Left ventricle myocardium superior (tissue), 1 donor: ENCODE data around the gene SYTL3. TPM values are rescaled to one million over a fixed set of nuclear protein-coding genes. Genes with fewer than 3 reads are reported as not detected.
"Not testable (repeated sequence)": the region's sequence is repeated elsewhere in the genome, so short reads cannot be mapped to it uniquely, and the experiment has no call there.

Experiments used
- ATAC-seq: fragments of 200-7000 bp; cut with Tn5 transposase; one replicate; pipeline ENCODE4 v1.9.1; 2020; ENCODE audit warnings: mild to moderate bottlenecking, moderate library complexity
- DNase-seq: peaks from one replicate; pipeline ENCODE4 v3.0.0-alpha.2; 2020
- intact Hi-C: fragments of 100-400 bp; cut with micrococcal nuclease; formaldehyde crosslinking; loops from one replicate; pipeline ENCODE4 v1.11.0; 2022
- total RNA-seq: library from RNA; stranded (reverse); fragmentation: NEBNext Ultra II Directional; extraction: Animal tissue kit (Norgen Biotek cat#: 25700); gene quantifications from one replicate; pipeline ENCODE4 v1.2.1, GENCODE V29; 2021
- donor health status: DM: no; HTN: yes; CAD: no; lungs with severe emphysema.

SYTL3 gene
- total RNA-seq, 1 donor from 2014 or later, result 10.8 TPM

DNA sequence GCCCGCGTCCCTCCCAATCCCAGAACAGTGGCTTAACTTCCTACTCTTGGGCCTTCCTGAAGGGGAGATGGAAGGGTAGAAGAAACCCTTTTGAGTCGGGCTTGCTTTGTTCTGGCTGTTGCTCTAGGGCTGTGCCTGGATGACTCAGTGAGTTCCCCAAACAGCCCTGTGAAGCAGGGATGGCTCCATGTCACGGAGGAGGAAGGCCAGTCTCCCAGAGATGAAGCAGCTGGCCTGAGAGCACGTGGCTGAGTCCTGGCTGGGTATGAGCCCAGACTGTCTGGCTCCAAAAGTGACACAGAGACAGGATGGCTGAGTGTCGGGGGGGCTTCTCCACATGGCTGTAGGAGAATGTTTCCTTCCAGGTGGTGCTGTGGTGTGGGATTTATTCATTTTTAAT is 4.6 kb downstream of the SYTL3 start:
- DNase-seq, result peak; percentile 85
- peak; percentile 98 for ATAC-seq
- intact Hi-C loops, result no loop called here

DNA sequence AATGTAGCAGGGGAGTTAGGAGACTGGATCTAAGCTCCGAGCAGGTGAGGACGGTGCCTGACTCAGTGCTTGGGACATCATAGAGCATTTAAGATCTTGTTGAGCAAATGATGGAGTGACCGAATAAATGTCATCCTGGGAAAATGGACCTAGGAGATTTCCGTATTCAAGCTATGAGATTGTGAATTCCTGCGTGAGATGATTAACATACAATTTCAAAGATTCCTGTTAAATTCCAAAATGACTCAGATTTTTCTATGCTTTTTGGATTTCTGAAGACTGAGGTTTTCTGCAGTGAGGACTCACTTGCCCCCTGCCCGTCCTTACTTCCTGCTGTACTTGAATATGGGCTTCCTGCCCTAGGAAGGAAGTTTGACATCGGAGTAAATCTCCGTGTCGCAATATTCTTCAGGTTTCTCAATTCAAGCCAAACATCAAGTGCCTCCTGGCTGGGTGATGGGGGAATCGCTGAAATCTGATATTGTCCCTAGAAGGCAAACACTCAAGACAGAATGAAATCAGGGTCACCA is 5.2 kb downstream of the SYTL3 start:
- ATAC-seq, result peak; percentile 30
- DNase-seq, result no peak
- intact Hi-C loops, result no loop called here

DNA sequence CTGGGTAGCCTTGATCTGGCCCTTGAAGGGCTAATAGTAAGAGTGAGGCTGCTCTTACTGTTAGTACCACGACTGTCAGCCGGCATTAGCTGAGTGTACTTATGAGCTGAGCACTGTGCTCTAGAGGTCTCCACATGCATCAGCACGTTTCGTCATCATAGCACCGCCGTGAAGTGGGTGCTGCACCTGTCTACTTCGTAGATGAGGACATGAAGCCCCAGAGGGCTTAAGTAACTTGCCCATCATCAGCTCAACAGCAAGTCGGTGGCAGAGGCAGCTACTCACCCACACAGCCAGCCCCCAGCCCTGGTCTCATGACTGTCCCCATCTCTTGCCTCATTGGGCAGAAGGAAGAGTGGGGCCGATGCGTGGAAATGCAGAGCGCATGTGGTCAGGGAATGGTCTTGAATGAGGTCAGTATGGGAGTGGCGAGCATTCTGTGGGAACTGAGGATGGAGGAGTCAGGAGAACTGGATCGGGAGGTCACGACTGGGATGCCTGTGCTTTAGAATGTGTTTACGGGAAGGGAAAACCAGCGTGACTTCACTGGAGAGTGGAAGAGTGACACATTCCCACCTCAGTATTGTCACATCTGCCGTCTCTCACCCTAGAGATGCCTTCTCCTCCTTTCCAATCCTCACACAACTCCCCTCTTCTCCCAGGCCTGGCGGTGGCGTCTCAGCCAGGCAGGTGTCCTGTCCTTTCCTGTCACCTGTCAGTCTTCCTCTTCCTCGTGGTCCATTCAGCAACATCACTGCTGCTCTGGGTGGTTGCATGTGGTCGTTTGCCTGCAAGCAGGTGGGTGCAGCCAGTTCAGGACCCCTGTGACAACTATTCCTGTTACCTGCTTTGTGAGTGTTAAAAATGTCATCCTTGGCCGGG is 6.0 kb downstream of the SYTL3 start:
- intact Hi-C loops, result no loop called here
- DNase-seq, result no peak
- ATAC-seq, result no peak

DNA sequence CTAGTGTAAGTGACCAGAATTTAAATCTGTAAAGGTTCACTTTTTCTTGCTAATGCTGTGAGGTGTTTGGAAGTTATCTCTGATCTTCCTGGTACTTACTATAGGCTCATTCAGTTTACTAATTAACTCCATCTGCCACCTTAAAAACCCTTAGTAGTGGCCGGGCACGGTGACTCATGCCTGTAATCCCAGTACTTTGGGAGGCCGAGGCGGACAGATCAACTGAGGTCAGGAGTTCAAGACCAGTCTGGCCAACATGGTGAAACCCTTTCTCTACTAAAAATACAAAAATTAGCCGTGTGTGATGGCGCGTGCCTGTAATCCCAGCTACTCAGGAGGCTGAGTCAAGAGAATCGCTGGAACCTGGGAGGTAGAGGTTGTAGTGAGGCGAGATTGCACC is 7.1 kb downstream of the SYTL3 start:
- DNase-seq, ATAC-seq, intact Hi-C loops: not testable (repeated sequence)

DNA sequence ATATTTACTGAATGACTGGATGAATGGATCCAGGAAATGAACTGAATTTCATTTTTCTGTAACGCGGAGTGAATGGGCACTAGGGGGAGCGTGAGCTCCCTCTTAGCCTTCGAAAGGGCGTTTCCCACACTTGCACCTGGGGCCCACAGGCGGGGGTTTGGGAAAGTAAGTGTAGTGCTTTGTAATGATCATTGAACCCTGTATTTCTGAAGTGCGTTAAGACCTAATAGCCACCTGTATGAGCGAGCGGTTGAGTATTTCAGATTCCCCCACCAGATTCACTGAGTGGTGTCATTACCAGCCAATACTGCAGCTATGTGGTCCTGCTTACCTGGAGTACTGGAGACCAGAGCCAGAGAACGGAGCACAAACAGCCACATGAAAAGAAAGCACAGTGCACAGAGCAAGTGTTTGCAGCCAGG is 10.5 kb downstream of the SYTL3 start:
- ATAC-seq (no peak), DNase-seq (no peak)
- intact Hi-C loops, result no loop called here

DNA sequence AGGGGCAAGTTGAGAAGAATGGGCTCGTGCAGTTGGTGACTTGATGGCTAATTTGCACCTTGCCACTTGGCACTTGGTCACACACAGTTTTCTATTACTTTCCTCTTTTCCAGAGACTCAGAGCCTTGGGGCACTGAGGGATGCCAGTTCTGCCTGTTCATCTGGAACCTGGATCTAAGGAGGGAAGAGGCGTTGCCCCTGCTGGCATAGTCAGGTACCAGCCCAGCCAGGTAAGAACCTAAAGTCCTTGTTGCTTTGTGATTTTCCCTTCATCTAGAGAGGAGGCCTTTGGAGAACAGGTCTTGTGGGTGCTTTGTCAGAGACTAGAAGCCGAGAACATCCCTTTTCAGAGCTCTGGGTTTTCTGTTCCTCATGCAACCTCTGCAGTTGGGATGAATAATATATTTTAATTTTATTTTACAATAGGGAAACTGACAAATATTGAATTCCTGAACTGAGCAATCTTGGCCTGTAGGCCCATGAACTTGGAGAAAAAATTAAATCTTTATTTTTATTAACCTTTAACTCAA is 11.4 kb downstream of the SYTL3 start:
- intact Hi-C loops, result no loop called here
- DNase-seq (no peak), ATAC-seq (no peak)

DNA sequence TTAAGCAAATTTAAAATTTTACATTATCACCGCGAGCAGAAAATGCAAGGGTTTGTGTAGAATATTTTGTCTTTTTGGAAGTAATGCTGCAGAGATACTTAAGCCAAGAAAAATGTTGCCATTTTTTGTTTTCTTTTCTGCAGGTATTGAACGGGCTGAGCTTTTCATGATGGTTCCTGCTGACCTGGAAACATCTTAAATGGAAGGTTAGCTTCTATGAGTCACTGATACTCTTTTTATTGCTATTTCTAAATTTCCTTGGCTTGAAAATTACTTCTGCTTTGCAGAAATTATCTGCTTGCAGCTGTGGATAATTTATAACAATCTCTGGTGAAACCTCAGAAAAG is 12.7 kb downstream of the SYTL3 start:
- DNase-seq (no peak), ATAC-seq (no peak)
- intact Hi-C loops, result no loop called here

DNA sequence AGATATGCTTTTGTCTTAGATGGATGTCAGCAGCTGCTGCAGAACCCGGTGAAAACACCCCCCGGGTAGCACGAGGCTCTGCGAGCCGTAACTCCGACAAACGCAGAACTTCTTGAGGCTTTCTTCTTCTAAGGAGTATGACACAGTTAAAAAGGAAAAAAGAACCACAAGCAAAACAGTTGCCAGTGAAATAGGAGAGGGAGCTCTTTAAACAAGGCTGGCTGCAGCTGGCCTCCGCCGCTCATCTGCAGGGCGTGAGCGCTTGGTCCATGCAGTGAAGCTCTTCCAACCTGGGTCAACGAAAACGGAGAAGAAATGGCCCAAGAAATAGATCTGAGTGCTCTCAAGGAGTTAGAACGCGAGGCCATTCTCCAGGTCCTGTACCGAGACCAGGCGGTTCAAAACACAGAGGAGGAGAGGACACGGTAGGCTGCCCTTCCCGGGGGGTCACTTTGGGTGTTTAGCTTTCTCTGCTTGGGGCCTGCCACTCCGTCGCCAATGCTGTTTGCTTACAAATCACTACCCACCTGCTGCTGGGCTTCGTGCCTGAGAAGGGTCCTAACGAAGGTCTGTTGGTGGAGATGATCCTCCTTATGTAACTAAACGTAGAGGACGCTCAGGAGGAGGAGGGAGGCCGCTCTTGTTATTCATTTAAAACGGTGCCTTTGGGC is 13.2 kb downstream of the SYTL3 start:
- intact Hi-C loops, result no loop called here
- peak; percentile 62 for ATAC-seq
- DNase-seq, result peak; percentile 45

DNA sequence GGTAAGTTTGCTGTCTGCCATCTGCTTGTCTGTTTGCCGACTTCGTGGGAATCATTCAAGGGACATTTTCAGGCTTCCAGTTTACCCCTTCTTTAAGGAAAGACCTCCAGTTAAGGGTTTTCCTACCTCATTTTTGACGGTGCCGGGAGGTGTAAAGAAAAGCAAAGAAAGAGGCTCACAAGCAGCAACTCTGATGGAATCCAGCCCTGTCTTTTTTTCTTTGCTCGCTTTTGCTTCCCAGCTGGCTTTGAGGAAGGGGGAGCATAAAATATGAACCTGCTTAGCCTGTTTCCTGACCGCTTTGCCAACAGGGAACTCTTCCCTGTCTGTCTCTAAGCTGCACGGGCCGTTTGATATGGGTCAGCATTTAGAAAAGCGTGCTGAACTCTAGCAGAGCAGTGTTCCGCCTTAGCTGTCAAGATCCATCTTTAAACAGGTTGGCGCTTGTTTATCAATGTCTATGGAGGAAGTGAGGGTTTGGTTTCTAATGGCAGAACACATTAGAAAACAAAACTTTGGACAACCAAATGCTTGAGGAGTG is 13.8 kb downstream of the SYTL3 start:
- ATAC-seq, result peak; percentile 37
- intact Hi-C loops, result no loop called here

DNA sequence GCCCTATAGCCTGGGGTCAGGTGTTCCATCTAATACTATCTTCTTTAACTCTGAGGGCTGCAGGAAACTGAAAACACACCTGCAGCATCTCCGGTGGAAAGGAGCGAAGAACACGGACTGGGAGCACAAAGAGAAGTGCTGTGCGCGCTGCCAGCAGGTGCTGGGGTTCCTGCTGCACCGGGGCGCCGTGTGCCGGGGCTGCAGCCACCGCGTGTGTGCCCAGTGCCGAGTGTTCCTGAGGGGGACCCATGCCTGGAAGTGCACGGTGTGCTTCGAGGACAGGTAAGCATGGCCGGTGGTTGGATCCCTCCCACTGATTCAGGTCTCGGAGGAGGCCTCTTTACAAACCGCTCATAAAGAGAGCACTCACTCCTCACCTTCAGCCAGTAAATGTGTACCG is 15.5 kb downstream of the SYTL3 start:
- intact Hi-C loops, result no loop called here
- DNase-seq (no peak), ATAC-seq (no peak)

More for the DNA sequence above, 13.8 kb downstream of the SYTL3 start:
- no peak for DNase-seq

DNA sequence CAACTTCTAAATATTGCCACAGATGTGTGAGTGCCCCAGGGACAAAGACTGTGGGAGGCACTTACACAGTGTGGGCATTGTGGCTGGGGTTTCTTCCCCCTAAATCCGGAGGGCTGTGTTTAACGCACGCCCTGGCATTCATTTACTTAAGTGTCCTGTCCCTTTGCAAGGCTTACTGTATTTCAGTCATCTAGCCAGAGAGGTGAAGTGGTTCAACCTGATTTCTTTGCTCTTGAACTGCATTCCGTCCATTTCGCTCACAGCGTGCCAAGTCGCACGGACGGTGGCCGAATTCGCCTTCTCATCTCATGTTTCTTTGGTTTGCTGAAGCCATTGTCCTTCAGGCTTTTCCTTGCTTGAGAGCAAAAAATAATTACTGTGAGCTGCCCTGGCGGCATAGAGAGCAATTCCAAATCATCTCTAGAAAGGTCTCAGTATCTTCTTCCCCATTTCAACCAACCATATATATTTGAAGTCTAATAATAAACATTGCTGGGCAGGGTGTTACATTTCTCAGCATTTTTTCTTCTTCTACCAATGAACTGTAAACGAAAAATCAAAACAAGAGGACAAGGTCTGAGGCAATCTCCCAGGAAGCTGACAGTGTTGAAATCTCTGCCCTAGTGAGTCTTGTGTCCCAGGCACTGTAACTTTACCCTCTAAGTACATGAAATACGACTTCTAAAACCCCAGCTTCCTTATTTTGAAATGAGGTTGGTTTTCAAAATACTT is 16.9 kb downstream of the SYTL3 start:
- ATAC-seq (peak; percentile 73), DNase-seq (no peak)
- intact Hi-C loops, result no loop called here

DNA sequence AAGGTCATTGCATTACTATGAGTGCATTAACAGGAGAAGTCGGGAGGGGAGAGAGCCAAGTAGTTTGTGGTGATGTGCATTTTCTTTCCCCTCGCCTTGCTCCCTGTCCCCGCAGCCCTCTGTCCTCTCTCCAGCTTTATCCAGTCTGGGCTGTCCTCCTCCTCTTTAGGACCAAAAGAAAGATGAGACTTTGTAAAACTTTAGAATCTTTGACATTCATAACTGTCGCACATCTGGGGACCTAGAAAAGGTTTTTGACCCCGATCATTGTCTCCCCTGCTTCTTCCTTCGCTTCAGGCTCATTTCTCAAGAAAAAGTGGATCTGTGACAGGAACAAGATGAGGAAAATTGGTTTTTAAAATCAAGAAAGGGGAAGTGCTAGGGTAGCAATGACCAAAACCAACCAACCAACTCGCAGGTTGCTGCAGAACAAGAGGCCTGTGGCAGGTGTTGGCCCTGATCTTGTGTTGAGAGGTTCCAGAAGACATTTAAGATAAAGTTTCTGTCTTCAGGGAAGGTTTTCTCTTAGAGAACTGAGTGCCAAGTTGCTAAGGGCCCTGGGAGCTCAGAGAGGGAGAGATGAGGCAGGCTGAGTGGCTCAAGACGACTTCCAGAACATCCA is 17.6 kb downstream of the SYTL3 start:
- ATAC-seq (no peak), DNase-seq (no peak)
- intact Hi-C loops, result no loop called here

DNA sequence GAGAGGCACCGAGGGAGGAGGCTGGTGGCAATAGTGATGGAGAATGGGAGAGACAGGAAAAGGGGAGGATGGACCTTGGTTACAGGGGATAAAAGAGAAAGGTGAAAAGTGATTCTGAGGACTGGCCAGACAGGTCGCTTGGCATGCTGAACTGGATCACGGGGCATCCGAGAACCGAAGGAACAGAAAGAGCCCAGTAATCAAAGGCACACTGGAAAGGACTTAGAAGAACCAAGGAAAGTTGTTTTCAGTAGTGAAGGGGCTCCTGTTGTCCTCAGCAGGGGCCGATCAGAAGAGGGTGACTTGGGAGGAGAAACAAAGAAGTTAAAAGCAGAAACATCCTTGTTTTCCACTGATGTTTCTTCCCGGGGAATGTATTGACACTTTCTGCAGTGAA is 18.9 kb downstream of the SYTL3 start:
- intact Hi-C loops, result no loop called here
- no peak for ATAC-seq
- no peak for DNase-seq

DNA sequence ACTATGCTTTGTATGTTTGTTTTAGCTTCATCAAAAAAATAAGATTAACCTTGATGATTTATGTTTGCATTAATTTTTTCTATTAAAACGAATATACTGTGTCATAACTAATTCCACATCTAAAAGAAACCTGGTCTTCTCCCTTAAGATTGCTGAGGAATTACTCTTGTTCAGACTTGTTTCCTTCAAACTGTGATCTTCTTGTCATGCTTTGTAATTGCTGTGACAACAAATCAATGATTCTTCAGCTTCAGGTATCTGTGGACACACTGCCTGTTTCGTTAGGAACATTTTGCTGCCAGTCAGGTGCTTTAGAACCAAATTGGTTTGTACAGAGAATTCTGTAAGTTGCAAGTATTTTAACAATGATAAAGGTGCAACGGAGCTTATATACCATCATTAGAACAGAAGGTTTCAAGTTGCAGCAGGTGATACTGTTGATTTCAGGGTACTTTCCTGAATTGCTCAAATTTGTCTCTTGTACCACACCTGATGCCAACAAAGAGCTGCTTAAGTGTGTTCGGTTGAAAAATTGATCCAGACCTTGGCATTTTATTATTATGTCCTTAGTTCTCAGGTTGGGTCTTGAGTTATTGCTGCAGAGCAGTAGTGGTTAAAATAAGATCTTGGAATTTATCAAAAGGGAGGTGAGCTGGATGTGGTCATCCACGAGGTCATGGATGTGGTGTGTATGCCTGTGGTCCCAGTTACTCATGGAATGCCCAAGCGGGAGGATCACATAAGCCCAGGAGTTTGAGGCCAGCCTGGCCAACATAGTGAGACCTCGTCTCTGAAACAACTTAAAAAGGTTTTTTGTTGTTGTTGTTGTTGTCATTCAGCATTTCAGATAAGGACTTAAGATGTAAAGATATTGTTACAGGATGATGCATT is 19.5 kb downstream of the SYTL3 start:
- DNase-seq (no peak), ATAC-seq (no peak)
- intact Hi-C loops, result no loop called here

DNA sequence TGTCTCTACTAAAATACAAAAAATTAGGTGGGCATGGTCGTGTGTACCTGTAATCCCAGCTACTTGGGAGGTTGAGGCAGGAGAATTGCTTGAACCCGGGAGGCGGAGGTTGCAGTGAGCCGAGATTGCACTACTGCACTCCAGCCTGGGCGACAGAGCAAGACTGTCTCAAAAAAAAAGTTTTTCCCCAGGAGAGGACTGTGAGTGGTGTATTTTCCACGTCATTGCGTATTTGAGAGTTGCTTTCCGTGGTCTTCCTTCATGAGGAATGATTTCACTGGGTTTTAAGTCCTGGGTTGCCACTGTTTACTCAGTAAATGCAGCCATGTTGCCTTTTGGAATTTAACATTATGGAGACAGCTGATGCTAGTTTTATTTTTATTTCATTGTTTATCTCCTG is 22.3 kb downstream of the SYTL3 start:
- intact Hi-C loops, ATAC-seq, DNase-seq: not testable (repeated sequence)

DNA sequence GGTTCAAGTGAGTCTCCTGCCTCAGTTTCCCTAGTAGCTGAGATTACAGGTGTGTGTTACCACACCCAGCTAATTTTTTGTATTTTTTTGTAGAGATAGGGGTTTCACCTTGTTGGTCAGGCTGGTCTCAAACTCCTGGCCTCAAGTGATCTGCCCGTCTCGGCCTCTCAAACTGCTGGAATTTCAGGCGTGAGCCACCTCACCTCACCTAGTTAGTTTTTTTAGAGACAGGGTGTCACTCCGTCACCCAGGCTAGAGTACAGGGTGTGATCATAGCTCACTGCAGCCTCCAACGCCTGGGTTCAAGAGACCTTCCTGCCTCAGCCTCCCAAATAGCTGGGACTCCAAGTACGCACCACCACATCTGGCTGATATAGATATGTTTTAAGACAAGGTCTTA is 22.9 kb downstream of the SYTL3 start:
- intact Hi-C loops, result no loop called here
- ATAC-seq (no peak), DNase-seq (no peak)

DNA sequence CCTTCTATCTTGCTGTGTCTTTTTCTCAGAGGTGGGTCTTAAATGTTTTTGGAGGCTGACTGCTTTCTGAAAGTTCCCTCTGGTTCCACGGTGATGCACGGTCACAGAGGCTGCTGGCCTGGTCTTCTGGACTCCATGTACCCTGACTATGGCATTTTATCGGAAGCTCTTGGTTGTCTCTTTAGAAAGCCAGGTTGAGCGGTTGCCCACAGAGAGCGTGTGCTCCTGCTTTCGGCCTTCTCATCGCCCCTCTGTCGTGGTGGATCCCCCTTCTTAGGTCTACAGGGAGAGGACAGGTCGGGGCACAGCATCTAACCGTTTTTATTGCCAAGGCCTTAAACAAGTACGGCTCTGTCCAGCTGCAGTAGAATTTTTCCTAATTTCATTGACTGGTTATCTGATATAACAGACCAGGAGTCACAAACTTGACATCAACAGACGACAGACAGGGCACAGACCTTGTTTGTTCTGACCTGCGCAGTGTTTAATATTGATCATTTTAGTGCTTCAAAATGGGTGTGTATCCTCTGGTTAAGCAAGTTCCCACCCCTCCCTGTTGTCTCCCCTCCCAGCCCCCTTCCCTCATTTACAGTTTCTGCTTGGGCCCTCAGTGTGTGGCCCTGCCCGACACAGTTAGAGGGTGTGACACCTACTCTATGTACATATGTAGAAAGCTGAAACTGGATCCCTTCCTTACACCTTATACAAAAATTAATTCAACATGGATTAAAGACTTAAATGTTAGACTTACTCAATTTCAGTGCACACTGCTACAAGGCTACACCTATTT is 24.7 kb downstream of the SYTL3 start:
- ATAC-seq (no peak), DNase-seq (no peak)
- intact Hi-C loops, result no loop called here
